ENCODE measurements around the gene SZRD1. TPM values are rescaled to one million over a fixed set of nuclear protein-coding genes. Genes with fewer than 3 reads are reported as not detected.

SZRD1 gene
- total RNA-seq, 1 donor from 2014 or later, result 119 TPM

- Mint-ChIP-seq H3K4me1 (peaks cover 21% of the 10 kb centered on the region), H3K9me3 (no peaks in the 10 kb centered on the region), H3K27ac (peak overlapping the region; percentile 70), H3K27me3 (ENCODE audit: low read depth) (no peaks in the 10 kb centered on the region), H3K36me3 (peaks cover 5% of the 10 kb centered on the region), H3K4me3 (no peak overlapping the region)
- no peak for TF ChIP-seq CTCF (IDR thresholded peaks at IDR 0.05; ENCODE audit: unreplicated experiment)
- DNase-seq (ENCODE audit: low spot score in 2 of 2, unreplicated experiment in 2 of 2), result no peak
Measured at GRCh38 chr1:16385659-16386453, 18.8 kb downstream of the SZRD1 start.

GRCh38 chr1:16386454-16387113 is 19.5 kb downstream of the SZRD1 start:
- no peak for TF ChIP-seq CTCF (IDR thresholded peaks at IDR 0.05; ENCODE audit: unreplicated experiment)
- peaks cover 5% of the 10 kb centered on the region for H3K36me3 Mint-ChIP-seq
- no peak for DNase-seq (ENCODE audit: low spot score in 2 of 2, unreplicated experiment in 2 of 2)
- H3K27ac Mint-ChIP-seq, result peak overlapping the region; percentile 70
- no peaks in the 10 kb centered on the region for H3K9me3 Mint-ChIP-seq
- no peak overlapping the region for H3K4me3 Mint-ChIP-seq
- no peaks in the 10 kb centered on the region for H3K27me3 Mint-ChIP-seq (ENCODE audit: low read depth)
- H3K4me1 Mint-ChIP-seq, result peaks cover 21% of the 10 kb centered on the region

- H3K4me1 Mint-ChIP-seq, result peaks cover 21% of the 10 kb centered on the region
- no peak overlapping the region for H3K4me3 Mint-ChIP-seq
- H3K36me3 Mint-ChIP-seq, result peaks cover 3% of the 10 kb centered on the region
- H3K27ac Mint-ChIP-seq, result peak overlapping the region; percentile 88
- TF ChIP-seq CTCF (IDR thresholded peaks at IDR 0.05; ENCODE audit: unreplicated experiment), result no peak
- H3K9me3 Mint-ChIP-seq, result no peaks in the 10 kb centered on the region
- no peak for DNase-seq (ENCODE audit: low spot score in 2 of 2, unreplicated experiment in 2 of 2)
- no peaks in the 10 kb centered on the region for H3K27me3 Mint-ChIP-seq (ENCODE audit: low read depth)
Measured at GRCh38 chr1:16387201-16388188, 20.5 kb downstream of the SZRD1 start.

- peaks cover 9% of the 10 kb centered on the region for H3K36me3 Mint-ChIP-seq
- H3K27me3 Mint-ChIP-seq (ENCODE audit: low read depth), result no peaks in the 10 kb centered on the region
- TF ChIP-seq CTCF (IDR thresholded peaks at IDR 0.05; ENCODE audit: unreplicated experiment), result no peak
- H3K9me3 Mint-ChIP-seq, result no peaks in the 10 kb centered on the region
- H3K4me1 Mint-ChIP-seq, result peaks cover 17% of the 10 kb centered on the region
- H3K27ac Mint-ChIP-seq, result no peak overlapping the region
- H3K4me3 Mint-ChIP-seq, result no peak overlapping the region
- DNase-seq (ENCODE audit: low spot score in 2 of 2, unreplicated experiment in 2 of 2), result no peak
Measured at GRCh38 chr1:16391411-16391810, 24.4 kb downstream of the SZRD1 start.

- Mint-ChIP-seq H3K9me3 (no peaks in the 10 kb centered on the region), H3K4me1 (peaks cover 6% of the 10 kb centered on the region), H3K4me3 (no peak overlapping the region), H3K36me3 (peaks cover 9% of the 10 kb centered on the region), H3K27ac (peak overlapping the region; percentile 36), H3K27me3 (ENCODE audit: low read depth) (no peaks in the 10 kb centered on the region)
- DNase-seq (ENCODE audit: low spot score in 2 of 2, unreplicated experiment in 2 of 2), result no peak
- no peak for TF ChIP-seq CTCF (IDR thresholded peaks at IDR 0.05; ENCODE audit: unreplicated experiment)
Measured at GRCh38 chr1:16392740-16393569, 25.9 kb downstream of the SZRD1 start.

Measured in mesothelial cell of epicardium (in vitro differentiated cells).